ENCODE measurements around the gene CNKSR3. TPM values are rescaled to one million over a fixed set of nuclear protein-coding genes. Genes with fewer than 3 reads are reported as not detected.
"Not testable (repeated sequence)": the region's sequence is repeated elsewhere in the genome, so short reads cannot be mapped to it uniquely, and the experiment has no call there.

The CNKSR3 gene
- total RNA-seq, 1 donor from 2014 or later = not detected

DNA sequence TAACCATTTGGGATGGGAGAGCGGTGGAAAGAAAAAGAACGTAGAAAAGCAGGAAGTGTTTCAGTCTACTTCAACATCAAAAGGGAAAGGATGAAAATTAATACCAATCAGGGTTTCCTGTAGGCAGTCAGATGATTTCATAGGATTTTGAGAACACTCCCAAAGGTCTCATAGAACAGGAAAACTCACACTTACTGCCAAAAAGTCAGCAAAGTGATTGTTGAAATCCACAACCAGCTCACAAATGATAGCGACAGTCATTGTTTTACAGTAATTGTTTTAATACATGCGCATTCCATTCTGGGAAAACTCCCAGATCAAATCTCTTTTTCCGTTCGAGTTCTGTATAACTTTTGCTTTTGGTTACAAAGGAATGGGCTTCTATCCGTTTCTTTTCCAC lies 5.3 kb upstream of the CNKSR3 start:
- no peaks in the 10 kb centered on the region for H3K9me3 Mint-ChIP-seq
- peaks cover 3% of the 10 kb centered on the region for H3K4me1 Mint-ChIP-seq
- H3K4me3 Mint-ChIP-seq = no peak overlapping the region
- DNase-seq = no peak
- H3K27me3 Mint-ChIP-seq = peaks cover 32% of the 10 kb centered on the region
- H3K27ac Mint-ChIP-seq = no peak overlapping the region
- intact Hi-C loops (cut with micrococcal nuclease) = no loop called here
- H3K36me3 Mint-ChIP-seq (ENCODE audit: low read depth) = no peaks in the 10 kb centered on the region

DNA sequence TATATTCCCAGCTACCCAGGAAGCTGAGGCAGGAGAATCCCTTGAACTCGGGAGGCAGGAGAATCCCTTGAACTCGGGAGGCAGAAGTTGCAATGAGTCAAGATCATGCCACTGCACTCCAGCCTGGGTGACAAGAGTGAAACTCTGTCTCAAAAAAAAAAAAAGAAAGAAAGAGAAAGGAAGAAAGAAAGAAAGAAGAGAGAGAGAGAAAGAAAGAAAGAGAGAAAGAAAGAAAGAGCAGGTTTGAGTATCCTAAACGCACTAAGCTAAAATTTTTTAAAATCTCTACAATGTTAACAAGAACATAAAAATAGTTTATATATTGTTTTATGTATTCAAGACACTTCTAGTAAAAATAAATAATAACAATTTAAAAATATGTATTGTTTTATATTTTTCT lies 4.6 kb upstream of the CNKSR3 start:
- H3K27me3 Mint-ChIP-seq = peaks cover 35% of the 10 kb centered on the region
- intact Hi-C loops (cut with micrococcal nuclease); H3K9me3 Mint-ChIP-seq; H3K4me3 Mint-ChIP-seq; H3K36me3 Mint-ChIP-seq (ENCODE audit: low read depth); DNase-seq; H3K4me1 Mint-ChIP-seq; H3K27ac Mint-ChIP-seq: not testable (repeated sequence)

DNA sequence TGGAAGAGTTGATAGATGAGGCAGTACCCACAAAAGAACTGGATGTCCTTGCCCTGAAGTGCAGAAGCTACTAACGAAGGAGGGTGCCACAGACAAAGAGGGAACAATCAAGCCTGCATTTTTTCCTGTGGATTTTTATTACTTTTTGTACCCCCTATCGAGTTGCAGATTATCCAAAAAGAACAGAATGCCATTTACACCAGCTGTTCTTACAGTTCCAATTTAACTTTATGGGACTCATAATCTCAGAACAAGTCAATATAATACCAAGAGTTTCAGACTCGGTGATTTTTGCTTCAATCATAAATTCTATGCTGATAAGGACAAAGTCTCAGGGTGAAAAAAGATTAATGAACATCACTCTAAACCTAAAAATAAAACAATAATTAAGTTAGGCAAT lies 4.0 kb upstream of the CNKSR3 start:
- no peaks in the 10 kb centered on the region for H3K9me3 Mint-ChIP-seq
- intact Hi-C loops (cut with micrococcal nuclease) = no loop called here
- H3K4me1 Mint-ChIP-seq = peaks cover 4% of the 10 kb centered on the region

DNA sequence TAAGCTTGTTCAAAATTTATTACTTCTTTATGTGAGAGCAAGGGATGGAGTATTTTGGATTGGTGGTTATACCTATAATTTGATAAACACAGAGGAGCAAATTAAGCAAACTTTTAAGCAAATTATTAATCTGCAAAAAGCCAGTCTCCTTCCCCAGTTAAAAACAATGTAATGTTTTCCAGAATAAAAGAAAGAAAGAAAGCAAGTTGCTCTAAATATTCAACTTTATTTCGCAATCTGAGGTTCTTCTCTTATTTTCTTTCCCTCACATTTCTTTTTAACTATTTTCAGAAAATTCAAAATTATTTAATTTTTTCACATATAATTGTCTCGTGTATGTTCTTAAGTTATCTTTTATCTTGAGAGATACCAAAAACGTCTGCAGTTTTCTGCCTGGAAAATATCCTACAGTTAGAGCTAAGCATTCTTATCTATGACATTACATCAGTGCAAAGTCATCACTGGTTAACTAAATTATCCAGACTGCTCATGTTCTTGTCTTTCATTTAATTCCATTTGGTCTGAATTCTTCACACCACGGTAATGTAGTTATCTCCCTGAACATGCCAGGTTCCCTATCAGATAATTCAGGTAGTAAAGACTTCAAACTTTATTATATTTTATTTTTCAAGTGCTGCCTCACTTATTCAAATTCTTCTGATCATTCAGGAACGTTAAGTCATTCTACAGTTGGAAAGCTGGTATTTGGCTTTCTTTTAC lies 3.3 kb upstream of the CNKSR3 start:
- peaks cover 4% of the 10 kb centered on the region for H3K4me1 Mint-ChIP-seq
- no peaks in the 10 kb centered on the region for H3K36me3 Mint-ChIP-seq (ENCODE audit: low read depth)
- no peak for DNase-seq
- H3K27me3 Mint-ChIP-seq = peaks cover 45% of the 10 kb centered on the region
- intact Hi-C loops (cut with micrococcal nuclease) = no loop called here
- H3K27ac Mint-ChIP-seq = no peak overlapping the region
- H3K4me3 Mint-ChIP-seq = no peak overlapping the region
- no peaks in the 10 kb centered on the region for H3K9me3 Mint-ChIP-seq

More for the DNA sequence above, 4.0 kb upstream of the CNKSR3 start:
- no peak for DNase-seq
- Mint-ChIP-seq H3K27me3 (peaks cover 38% of the 10 kb centered on the region), H3K4me3 (no peak overlapping the region), H3K36me3 (ENCODE audit: low read depth) (no peaks in the 10 kb centered on the region), H3K27ac (no peak overlapping the region)

DNA sequence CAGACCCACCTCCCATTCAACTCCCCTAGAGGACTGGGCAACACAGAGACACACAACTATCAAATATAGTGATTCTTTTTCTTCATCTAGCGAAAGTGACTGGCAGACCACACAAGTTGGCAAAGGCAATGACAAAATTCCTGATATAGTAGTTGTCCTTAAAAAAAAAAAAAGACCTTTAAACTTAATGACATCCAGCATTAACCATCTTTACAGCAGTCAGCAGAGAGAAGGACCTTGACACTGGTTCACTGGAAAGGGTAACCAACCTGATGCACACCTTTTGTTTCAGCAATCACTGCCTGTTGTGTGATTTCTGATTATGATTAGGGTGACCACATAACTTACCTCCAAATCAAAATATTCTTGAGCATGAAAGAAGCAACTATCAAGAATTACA lies 1.7 kb upstream of the CNKSR3 start:
- Mint-ChIP-seq H3K27ac (no peak overlapping the region), H3K27me3 (peaks cover 57% of the 10 kb centered on the region), H3K36me3 (ENCODE audit: low read depth) (no peaks in the 10 kb centered on the region), H3K4me1 (peaks cover 4% of the 10 kb centered on the region), H3K9me3 (no peaks in the 10 kb centered on the region), H3K4me3 (no peak overlapping the region)
- no peak for DNase-seq
- intact Hi-C loops (cut with micrococcal nuclease) = no loop called here

DNA sequence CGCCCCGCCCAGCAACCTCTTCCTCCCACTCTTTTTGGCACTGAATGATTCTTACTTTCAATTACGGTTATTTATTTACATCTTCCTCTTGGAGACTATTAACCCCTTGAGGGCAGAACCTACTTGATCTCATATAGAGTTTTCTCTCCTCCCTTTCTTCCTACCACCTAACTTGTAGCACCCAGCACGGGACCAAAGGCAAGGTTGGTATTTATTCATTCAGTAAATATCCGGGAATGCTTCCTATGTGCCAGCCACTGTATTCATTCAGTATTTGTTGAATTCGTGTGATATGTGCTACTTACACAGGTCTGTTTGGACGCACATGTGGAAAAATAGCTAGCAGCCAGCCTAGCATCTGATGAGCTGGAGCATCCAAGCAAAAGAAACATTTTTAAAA lies 1.3 kb upstream of the CNKSR3 start:
- peaks cover 61% of the 10 kb centered on the region for H3K27me3 Mint-ChIP-seq
- H3K27ac Mint-ChIP-seq = no peak overlapping the region
- intact Hi-C loops (cut with micrococcal nuclease) = no loop called here
- no peaks in the 10 kb centered on the region for H3K9me3 Mint-ChIP-seq
- no peak for DNase-seq
- peaks cover 4% of the 10 kb centered on the region for H3K4me1 Mint-ChIP-seq
- no peaks in the 10 kb centered on the region for H3K36me3 Mint-ChIP-seq (ENCODE audit: low read depth)
- H3K4me3 Mint-ChIP-seq = peak overlapping the region; percentile 20

DNA sequence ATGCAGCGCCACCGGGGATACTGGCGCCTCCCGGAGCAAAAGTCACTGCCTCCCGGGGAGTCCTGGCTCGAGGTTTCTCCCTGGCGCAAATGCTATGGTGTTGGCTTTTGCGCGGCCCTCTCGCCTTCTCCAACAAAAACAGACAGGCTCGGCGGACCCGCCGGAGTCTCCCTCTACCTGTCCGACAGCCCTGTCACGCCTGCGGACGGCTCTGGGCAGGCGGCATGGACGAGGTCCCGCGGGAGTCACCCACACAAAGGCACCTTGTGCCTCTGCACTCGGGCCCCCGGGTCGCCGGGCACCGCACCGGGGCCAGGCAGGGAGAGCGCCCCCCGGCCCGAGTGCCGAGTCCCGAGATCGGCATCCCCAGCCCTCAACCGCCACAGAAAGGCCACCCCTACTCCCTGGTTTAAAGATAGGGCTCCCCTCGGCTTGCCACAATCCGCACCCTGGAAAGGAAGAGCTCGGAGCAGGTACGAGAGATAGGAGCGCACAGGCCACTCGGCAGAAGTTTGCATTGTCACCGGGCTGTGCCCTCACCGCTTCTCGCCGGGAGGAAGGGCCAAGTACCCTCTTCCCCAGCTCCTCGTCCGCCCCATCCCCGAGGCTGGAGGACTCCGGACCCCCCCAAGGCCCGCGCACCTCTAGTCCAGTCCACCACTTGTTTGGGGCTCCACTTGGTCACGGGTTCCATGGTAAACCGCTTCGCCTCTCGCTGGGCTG lies 903 bp downstream of the CNKSR3 start:
- Mint-ChIP-seq H3K9me3 (no peaks in the 10 kb centered on the region), H3K27me3 (peaks cover 58% of the 10 kb centered on the region), H3K4me1 (peaks cover 4% of the 10 kb centered on the region), H3K4me3 (peak overlapping the region; percentile 23), H3K27ac (no peak overlapping the region), H3K36me3 (ENCODE audit: low read depth) (no peaks in the 10 kb centered on the region)
- DNase-seq = no peak
- intact Hi-C loops (cut with micrococcal nuclease) = loop anchor here (10.0 kb wide), 1 partner anchor 355 kb away; no protein-coding TSS in a partner anchor

DNA sequence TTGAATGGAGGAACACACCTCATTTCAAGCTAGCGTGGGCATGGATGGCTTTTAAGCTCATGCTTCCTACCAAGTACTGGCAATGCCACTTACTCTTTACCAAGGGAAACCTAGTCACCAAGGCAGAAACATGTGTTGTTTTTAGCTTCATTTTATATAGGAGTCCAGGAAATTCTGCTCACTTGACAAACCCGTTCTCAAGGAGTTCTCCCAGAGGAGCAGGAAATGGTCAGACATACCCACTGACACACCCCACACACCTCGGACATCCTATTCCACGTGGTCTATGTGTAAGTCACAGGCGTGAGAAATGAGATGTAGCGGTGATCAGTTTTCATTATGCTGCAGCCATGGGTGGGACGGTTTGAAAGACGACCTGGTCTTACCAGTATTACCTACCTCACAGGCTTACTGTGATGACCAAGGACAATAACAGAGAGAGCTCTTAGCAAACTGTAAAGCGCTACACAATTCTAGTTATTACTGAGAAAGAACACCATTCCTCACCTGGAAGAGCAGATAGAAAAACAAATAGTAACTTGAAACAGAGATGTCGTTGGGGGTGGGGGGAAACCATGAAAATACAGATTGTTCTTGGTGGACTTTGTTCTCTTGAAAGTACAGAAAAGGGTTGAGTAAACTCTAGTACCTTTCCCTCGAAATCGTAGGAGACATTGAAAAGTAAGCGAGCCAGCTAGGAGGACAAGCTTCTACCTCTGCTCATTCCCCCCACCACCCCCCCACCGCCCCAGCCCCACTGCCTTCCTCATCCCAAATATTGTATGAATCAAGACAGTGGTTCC lies 1.7 kb downstream of the CNKSR3 start:
- H3K27ac Mint-ChIP-seq = no peak overlapping the region
- peaks cover 4% of the 10 kb centered on the region for H3K4me1 Mint-ChIP-seq
- H3K9me3 Mint-ChIP-seq = no peaks in the 10 kb centered on the region
- DNase-seq = no peak
- intact Hi-C loops (cut with micrococcal nuclease) = loop anchor here (10.0 kb wide), 1 partner anchor 354 kb away; no protein-coding TSS in a partner anchor
- H3K27me3 Mint-ChIP-seq = peaks cover 55% of the 10 kb centered on the region
- peak overlapping the region; percentile 7 for H3K4me3 Mint-ChIP-seq
- no peaks in the 10 kb centered on the region for H3K36me3 Mint-ChIP-seq (ENCODE audit: low read depth)

DNA sequence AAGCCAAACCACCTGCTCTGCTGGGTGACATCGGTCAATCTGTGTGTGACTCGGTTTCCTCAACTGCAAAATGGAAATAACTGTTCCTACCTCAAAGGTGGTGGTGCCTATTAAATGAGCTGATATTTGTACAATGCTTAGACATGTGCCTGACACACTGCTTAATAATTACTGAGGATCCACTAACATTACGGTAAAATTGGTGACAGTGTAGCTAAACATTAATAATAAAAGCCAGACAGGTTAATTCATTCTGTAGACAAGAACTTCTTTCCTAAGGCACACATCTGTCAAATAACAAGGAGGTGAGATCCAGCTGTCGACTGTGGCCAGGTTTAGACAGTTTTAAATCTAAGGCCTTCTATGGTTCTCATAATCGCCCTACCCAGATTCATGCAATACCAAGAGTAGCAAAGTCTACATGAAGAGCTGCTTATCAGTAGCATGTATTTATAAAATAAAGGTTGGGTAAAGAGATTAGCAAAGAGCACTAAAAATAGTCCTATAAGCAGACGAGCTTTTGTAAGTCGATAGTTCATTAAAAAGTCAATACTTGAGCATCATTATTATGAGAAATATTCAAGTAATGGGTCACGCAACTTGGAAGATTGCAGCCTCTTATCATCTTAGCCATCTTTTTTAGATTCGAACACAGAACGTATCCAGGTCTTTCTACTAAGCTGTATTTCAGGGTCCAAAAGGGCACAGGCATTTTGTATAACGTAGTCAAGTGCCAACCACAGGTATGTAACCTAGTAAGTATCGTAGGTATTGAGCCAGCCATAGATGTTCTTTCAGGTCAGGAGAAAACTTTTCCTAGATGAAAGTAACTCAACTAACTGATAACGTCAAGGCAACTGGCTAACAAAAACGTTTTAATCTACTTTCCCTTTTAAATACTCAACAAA lies 3.2 kb downstream of the CNKSR3 start:
- intact Hi-C loops (cut with micrococcal nuclease) = loop anchor here (10.0 kb wide), 1 partner anchor 352 kb away; no protein-coding TSS in a partner anchor
- Mint-ChIP-seq H3K9me3 (no peaks in the 10 kb centered on the region), H3K4me1 (peaks cover 4% of the 10 kb centered on the region), H3K36me3 (ENCODE audit: low read depth) (no peaks in the 10 kb centered on the region), H3K27me3 (peaks cover 47% of the 10 kb centered on the region), H3K4me3 (no peak overlapping the region), H3K27ac (no peak overlapping the region)
- DNase-seq = no peak

DNA sequence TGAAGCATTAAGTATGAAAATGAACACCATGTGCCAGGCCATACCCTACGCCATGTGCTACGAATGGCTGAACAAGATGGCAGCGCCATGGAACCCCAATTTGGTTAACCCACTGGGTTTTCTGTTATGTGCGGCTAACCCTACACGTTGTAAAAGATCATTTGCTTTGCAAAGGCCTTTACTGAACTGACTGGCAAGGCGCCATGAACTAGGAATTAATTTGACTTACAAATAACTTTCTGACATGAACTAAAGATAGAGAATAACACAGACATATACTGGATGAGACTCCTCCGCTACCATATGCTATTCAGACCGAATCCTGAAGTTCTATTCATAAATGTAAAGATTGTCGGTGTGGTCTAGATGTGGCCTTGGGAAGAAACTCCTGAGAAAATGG lies 3.9 kb downstream of the CNKSR3 start:
- no peak for DNase-seq
- Mint-ChIP-seq H3K4me3 (no peak overlapping the region), H3K9me3 (no peaks in the 10 kb centered on the region), H3K27ac (no peak overlapping the region), H3K36me3 (ENCODE audit: low read depth) (no peaks in the 10 kb centered on the region), H3K4me1 (peaks cover 2% of the 10 kb centered on the region), H3K27me3 (peaks cover 41% of the 10 kb centered on the region)
- intact Hi-C loops (cut with micrococcal nuclease) = loop anchor here (10.0 kb wide), 1 partner anchor 352 kb away; no protein-coding TSS in a partner anchor

DNA sequence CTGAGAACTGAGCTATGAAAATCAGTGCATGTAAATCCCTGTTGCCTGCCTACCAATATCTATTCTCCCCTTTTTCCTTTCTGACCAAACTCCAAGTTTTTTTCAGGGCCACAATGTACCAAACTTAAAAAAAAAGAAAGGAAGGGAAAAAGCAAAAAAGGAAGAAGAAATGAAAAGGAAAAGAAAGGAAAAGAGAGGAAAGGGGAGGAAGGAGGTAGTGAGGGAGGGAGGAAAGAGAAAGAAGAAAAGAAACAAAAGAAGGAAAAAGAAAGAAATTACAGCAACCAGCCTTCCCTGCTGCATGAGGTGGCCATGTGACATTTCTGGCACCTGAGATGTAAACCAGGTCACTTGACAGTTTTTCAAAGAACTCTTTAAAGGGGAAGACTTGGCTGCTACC lies 4.4 kb downstream of the CNKSR3 start:
- Mint-ChIP-seq H3K27ac (no peak overlapping the region), H3K4me3 (no peak overlapping the region), H3K4me1 (peaks cover 2% of the 10 kb centered on the region), H3K27me3 (peaks cover 44% of the 10 kb centered on the region), H3K9me3 (no peaks in the 10 kb centered on the region), H3K36me3 (ENCODE audit: low read depth) (no peaks in the 10 kb centered on the region)
- intact Hi-C loops (cut with micrococcal nuclease) = loop anchor here (10.0 kb wide), 1 partner anchor 351 kb away; no protein-coding TSS in a partner anchor
- no peak for DNase-seq

DNA sequence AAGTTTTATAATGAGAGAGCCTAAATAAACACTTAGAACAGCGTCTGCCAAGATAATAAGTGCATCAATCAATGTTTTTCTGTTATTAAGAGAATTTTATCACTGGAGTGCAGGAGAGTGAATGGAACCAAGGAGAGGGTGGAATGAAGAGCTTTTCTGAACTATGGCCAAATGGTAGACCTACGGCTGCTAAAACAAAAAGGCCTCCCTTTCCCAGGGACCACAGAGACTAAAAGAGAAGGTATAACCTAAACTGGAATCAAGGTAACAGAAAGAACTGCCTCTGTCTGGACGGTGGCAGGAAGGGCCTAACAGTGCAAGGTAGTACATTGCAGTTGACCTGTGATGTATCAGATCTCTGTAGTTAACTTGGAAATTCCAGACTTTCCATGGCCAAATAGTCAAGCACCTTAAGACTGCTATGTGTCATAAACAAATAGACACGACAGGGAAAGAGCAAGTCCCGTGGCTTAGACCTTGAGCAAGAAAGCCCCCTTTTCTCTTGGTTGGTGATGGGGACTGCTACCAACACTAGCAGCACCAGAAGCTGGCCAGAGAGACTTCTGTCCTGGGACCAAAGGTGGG lies 5.5 kb downstream of the CNKSR3 start:
- Mint-ChIP-seq H3K4me1 (no peaks in the 10 kb centered on the region), H3K27me3 (peaks cover 42% of the 10 kb centered on the region), H3K4me3 (no peak overlapping the region), H3K27ac (no peak overlapping the region), H3K36me3 (ENCODE audit: low read depth) (no peaks in the 10 kb centered on the region), H3K9me3 (no peaks in the 10 kb centered on the region)
- intact Hi-C loops (cut with micrococcal nuclease) = loop anchor here (10.0 kb wide), 1 partner anchor 350 kb away; no protein-coding TSS in a partner anchor
- DNase-seq = no peak

DNA sequence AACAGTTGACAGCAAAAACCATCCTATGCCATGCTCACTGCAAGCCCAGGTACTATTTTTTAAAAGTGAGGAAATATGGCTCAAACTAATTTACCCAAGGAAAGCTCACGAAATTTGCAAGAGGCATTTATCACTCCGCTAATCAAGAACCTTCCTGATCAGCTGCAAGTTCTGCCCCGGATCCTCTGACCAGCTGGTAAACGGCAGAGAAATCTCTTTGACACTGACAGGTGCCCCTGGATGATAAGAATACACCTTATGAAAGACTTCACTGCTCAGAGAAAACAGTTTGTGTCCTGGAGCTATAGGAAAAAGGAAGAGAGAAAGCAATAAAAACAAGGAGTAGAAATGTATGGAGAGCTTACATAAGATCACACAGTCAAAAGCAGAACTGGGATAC lies 6.4 kb downstream of the CNKSR3 start:
- no peak overlapping the region for H3K27ac Mint-ChIP-seq
- no peaks in the 10 kb centered on the region for H3K9me3 Mint-ChIP-seq
- no peak overlapping the region for H3K4me3 Mint-ChIP-seq
- H3K4me1 Mint-ChIP-seq = no peaks in the 10 kb centered on the region
- DNase-seq = no peak
- no peaks in the 10 kb centered on the region for H3K36me3 Mint-ChIP-seq (ENCODE audit: low read depth)
- peaks cover 36% of the 10 kb centered on the region for H3K27me3 Mint-ChIP-seq
- intact Hi-C loops (cut with micrococcal nuclease) = loop anchor here (10.0 kb wide), 1 partner anchor 349 kb away; no protein-coding TSS in a partner anchor
